KMS-11 (cell line): Measurements from ENCODE around the gene SPATS2.

Experiments used
- H2AFZ ChIP-seq: fragments of 200-600 bp; sonication (generic); 2 replicates; pipeline ENCODE4 v1.6.1; 2016; ENCODE audit warnings: antibody characterized with exemption, mixed run types, low read depth
- H3K27ac ChIP-seq: fragments of 200-600 bp; sonication (generic); 2 replicates; pipeline ENCODE4 v1.6.1; 2016; ENCODE audit warnings: mild to moderate bottlenecking, mixed run types
- H3K27me3 ChIP-seq: fragments of 200-600 bp; sonication (generic); 2 replicates; pipeline ENCODE4 v1.6.1; 2017; ENCODE audit warnings: mild to moderate bottlenecking, low read depth, mixed run types, moderate library complexity; ENCODE audit not compliant: insufficient read depth
- H3K36me3 ChIP-seq: fragments of 200-600 bp; sonication (generic); 2 replicates; pipeline ENCODE4 v1.6.1; 2017; ENCODE audit warnings: mild to moderate bottlenecking, mixed run types; ENCODE audit not compliant: insufficient read depth
- H3K4me1 ChIP-seq: fragments of 200-600 bp; sonication (generic); 2 replicates; pipeline ENCODE4 v1.6.1; 2016; ENCODE audit warnings: mild to moderate bottlenecking, low read depth, mixed run types; ENCODE audit not compliant: poor library complexity, severe bottlenecking
- H3K4me2 ChIP-seq: fragments of 200-600 bp; sonication (generic); 2 replicates; pipeline ENCODE4 v1.7.0; 2016; ENCODE audit warnings: mild to moderate bottlenecking, mixed run types
- H3K4me3 ChIP-seq: fragments of 200-600 bp; sonication (generic); IDR thresholded peaks from 2 replicates; pipeline ENCODE4 v1.6.1; 2017; ENCODE audit warnings: low read depth, low read length, mixed read lengths; ENCODE audit not compliant: insufficient read depth
- H3K79me2 ChIP-seq: fragments of 200-600 bp; sonication (generic); 2 replicates; pipeline ENCODE4 v1.6.1; 2016; ENCODE audit warnings: low read depth, mixed run types; ENCODE audit not compliant: insufficient read depth
- H3K9ac ChIP-seq: fragments of 200-600 bp; sonication (generic); 2 replicates; pipeline ENCODE4 v1.6.1; 2016; ENCODE audit warnings: mild to moderate bottlenecking, mixed run types
- H4K20me1 ChIP-seq: fragments of 200-600 bp; sonication (generic); 2 replicates; pipeline ENCODE4 v1.6.1; 2016; ENCODE audit warnings: mild to moderate bottlenecking, mixed run types; ENCODE audit not compliant: insufficient read depth
- TF ChIP-seq, protein P1 (sequence below): fragments of 200-600 bp; sonication (generic); conservative IDR thresholded peaks from 2 replicates; pipeline ENCODE4 v1.6.1; 2017; ENCODE audit warnings: low read depth, mild to moderate bottlenecking, antibody characterized with exemption, low read length, moderate library complexity, mixed read lengths

SPATS2 gene

DNA sequence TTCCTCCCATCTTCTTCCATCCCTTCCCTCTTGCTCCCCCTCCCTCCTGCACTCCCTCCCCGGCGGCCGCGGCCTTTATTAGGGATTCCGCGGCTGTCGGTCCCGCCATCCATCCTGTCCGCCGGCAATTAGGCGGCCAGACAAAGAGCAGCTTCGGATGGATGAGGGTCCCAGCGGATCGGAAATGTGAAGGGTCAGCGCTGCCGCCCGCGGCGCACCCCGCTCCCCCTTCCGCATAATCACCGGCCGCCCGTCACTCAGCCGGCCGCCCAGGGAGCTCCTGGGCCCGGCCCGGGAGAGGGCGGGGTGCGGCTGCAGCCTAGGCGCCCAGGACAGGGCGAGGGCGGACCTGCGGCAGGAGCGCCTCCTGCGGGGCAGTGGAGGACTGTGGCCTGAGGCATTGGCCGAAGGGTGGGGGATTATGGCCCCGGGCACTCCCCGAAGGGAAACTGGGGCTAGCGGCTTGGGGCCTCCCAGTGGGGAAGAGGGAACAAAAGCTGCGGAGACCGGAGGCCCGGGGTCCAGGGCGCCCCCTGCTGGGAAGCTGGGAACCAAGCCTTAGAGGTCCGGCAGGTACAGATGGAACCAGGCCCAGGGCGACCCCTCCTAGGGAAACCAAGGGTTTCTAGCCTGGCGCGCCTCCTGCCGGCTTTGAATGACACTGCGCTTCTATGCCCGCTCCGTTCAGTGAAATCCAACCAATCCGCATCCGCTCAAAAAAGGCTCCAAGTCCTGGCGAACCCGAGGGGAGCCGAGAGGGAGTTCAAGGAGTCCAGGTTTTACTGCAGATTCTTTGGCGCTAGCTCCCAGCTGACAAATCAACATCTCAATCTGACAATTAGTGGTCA lies 25.0 kb upstream of the SPATS2 start:
- no peaks in the 10 kb centered on the region for H3K79me2 ChIP-seq
- peaks cover 54% of the 10 kb centered on the region for H3K27me3 ChIP-seq
- H3K4me3 ChIP-seq: no peak overlapping the region
- peak overlapping the region; percentile 79 for H2AFZ ChIP-seq
- no peaks in the 10 kb centered on the region for H4K20me1 ChIP-seq
- no peaks in the 10 kb centered on the region for H3K36me3 ChIP-seq
- peaks cover 34% of the 10 kb centered on the region for H3K4me1 ChIP-seq
- peak overlapping the region; percentile 85 for H3K4me2 ChIP-seq
- TF ChIP-seq, protein P1, sequence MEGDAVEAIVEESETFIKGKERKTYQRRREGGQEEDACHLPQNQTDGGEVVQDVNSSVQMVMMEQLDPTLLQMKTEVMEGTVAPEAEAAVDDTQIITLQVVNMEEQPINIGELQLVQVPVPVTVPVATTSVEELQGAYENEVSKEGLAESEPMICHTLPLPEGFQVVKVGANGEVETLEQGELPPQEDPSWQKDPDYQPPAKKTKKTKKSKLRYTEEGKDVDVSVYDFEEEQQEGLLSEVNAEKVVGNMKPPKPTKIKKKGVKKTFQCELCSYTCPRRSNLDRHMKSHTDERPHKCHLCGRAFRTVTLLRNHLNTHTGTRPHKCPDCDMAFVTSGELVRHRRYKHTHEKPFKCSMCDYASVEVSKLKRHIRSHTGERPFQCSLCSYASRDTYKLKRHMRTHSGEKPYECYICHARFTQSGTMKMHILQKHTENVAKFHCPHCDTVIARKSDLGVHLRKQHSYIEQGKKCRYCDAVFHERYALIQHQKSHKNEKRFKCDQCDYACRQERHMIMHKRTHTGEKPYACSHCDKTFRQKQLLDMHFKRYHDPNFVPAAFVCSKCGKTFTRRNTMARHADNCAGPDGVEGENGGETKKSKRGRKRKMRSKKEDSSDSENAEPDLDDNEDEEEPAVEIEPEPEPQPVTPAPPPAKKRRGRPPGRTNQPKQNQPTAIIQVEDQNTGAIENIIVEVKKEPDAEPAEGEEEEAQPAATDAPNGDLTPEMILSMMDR: peak; percentile 93
- H3K9ac ChIP-seq: no peak overlapping the region
- H3K27ac ChIP-seq: no peak overlapping the region

DNA sequence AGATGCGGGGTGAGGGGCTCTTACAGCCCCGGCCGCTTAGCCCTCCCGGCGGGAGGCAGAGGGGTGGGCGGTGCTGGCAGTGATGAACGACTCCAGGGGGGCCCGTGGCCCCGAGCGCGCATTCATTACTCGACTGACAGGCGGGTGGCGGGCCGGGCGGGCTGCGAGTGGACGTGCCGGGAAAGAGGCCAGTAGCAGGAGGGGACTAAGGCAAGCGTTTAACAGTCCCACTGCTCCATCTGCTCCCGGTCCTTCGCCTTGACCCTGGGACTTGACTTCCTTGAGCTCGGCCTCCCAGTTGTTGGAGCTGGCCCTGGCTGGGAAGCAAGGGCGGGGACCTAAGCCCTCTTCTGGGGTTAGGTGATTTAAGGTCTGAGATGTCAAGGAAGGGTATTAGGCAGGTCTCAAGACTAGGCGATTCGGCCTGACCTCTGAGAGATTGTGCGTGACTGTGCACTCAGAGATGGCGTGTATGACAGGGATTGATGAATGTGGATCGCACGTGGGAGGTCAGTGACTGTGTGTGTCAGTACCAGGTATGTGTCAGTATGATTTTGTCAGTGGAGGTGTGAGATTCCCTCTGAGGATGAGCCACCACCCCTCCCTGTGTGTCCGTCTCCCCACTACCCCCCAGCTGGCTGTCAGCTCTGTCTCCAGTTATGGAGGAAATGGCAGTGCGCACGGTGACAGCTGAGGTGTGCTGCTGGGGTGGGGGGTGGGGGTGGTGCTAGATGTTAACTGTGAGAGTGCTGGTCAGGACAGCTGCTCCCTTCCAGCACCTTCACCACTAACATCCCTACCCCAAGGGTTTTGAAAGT lies 24.1 kb upstream of the SPATS2 start:
- H3K27ac ChIP-seq: no peak overlapping the region
- peaks cover 42% of the 10 kb centered on the region for H3K4me1 ChIP-seq
- peak overlapping the region; percentile 85 for H3K4me2 ChIP-seq
- TF ChIP-seq, protein P1: no peak
- no peaks in the 10 kb centered on the region for H4K20me1 ChIP-seq
- H3K36me3 ChIP-seq: no peaks in the 10 kb centered on the region
- H3K4me3 ChIP-seq: no peak overlapping the region
- no peaks in the 10 kb centered on the region for H3K79me2 ChIP-seq
- H3K9ac ChIP-seq: no peak overlapping the region
- H2AFZ ChIP-seq: peak overlapping the region; percentile 79; the same call in 1 of the 2 replicates
- H3K27me3 ChIP-seq: peaks cover 56% of the 10 kb centered on the region

DNA sequence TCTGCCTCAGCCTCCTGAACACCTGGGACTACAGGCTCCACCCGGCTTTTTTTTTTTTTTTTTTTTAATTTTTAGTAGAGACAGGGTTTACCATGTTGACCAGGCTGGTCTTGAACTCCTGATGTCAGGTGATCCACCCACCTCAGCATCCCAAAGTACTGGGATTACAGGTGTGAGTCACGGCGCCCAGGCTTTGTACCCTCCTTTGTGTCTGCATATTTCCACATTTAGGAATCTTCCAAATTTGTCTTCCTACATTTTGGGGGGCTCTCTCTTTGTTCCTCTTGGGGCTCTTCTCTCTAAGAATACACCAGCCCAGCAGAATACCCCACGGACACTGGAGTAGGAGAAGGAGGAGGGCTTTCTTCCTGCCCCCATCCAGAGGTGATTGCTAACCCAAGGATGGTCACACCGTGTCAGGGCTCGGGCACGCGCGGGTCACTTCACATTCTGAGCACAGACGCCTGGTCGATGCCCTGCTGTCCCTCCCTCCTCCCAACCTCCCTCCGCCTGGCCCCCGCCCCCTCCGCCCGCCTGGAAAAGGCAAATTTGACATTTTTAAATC lies 22.7 kb upstream of the SPATS2 start:
- Histone ChIP-seq H2AFZ (no peak overlapping the region), H3K27me3 (peaks cover 56% of the 10 kb centered on the region), H4K20me1 (no peaks in the 10 kb centered on the region), H3K9ac (no peak overlapping the region), H3K4me3 (no peak overlapping the region), H3K27ac (no peak overlapping the region), H3K36me3 (no peaks in the 10 kb centered on the region), H3K4me1 (peaks cover 43% of the 10 kb centered on the region), H3K79me2 (no peaks in the 10 kb centered on the region), H3K4me2 (no peak overlapping the region)
- TF ChIP-seq, protein P1: no peak

DNA sequence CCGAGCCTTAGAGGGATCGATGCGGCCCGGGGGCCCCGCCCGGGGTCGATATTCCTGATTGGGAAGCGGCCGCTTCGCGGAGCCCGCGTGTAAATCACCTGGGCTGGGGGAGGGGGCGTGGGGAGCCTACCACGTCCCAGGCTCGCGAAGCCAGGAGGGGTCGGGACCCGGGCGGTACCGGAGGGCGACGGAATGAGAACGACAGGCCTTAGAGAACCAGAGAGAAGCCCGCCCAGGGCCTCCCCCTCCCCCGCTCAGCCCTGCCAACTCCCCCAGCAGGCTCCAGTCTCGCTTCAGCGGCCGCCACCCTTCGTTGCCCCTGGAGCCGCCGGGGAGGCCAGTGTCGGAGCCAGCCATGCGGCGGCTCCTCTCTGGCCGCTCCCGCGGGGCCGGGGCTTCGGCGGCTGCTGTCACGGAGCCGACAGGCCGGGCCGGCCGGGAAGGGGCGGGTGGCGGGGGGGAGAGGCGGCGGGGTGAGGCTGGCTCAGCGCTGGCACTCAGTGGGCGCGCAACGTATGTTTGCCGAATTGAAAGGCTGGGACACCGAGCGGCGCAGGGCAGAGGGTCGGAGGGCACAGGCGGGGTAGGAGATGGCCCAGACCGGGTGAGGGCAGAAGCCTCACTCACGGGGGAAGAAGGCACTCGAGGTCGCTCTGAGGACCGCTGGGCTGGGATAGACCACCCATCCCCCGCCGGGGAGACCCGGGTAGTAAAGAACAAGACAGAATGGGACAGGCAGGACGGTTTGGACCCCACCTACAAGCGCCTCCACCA lies 22.0 kb upstream of the SPATS2 start:
- no peak overlapping the region for H3K27ac ChIP-seq
- peak overlapping the region; percentile 79; the same call in 1 of the 2 replicates for H3K4me2 ChIP-seq
- H3K9ac ChIP-seq: no peak overlapping the region

More for the DNA sequence above, 22.0 kb upstream of the SPATS2 start:
- peaks cover 43% of the 10 kb centered on the region for H3K4me1 ChIP-seq
- H4K20me1 ChIP-seq: no peaks in the 10 kb centered on the region
- no peaks in the 10 kb centered on the region for H3K79me2 ChIP-seq
- peaks cover 56% of the 10 kb centered on the region for H3K27me3 ChIP-seq
- H2AFZ ChIP-seq: no peak overlapping the region
- no peak overlapping the region for H3K4me3 ChIP-seq
- TF ChIP-seq, protein P1: no peak
- no peaks in the 10 kb centered on the region for H3K36me3 ChIP-seq
